Endodermal cell (in vitro differentiated cells): ENCODE data around the gene TUBGCP6. TPM values are rescaled to one million over a fixed set of nuclear protein-coding genes. Genes with fewer than 3 reads are reported as not detected.
"Not testable (repeated sequence)": the region's sequence is repeated elsewhere in the genome, so short reads cannot be mapped to it uniquely, and the experiment has no call there.

Experiments used
- DNase-seq: peaks from one replicate; pipeline ENCODE4 v3.0.0-alpha.2; 2017
- H3K27ac ChIP-seq: 2 replicates; pipeline ENCODE4 v1.5.1; 2013; ENCODE audit warnings: mild to moderate bottlenecking, low read depth, low read length, moderate library complexity
- H3K27me3 ChIP-seq: 2 replicates; pipeline ENCODE4 v1.6.1; 2013; ENCODE audit warnings: mild to moderate bottlenecking, low read length, moderate library complexity; ENCODE audit not compliant: insufficient read depth, control insufficient read depth, poor library complexity, severe bottlenecking
- H3K36me3 ChIP-seq: 2 replicates; pipeline ENCODE4 v1.7.0; 2013; ENCODE audit warnings: mild to moderate bottlenecking, low read length, moderate library complexity; ENCODE audit not compliant: control insufficient read depth, insufficient read depth
- H3K4me1 ChIP-seq: one replicate; pipeline ENCODE4 v1.7.0; 2013; ENCODE audit warnings: low read length; ENCODE audit not compliant: control insufficient read depth, insufficient read depth
- H3K4me3 ChIP-seq: 2 replicates; pipeline ENCODE4 v1.5.1; 2013; ENCODE audit warnings: mild to moderate bottlenecking, low read length, moderate library complexity
- H3K9ac ChIP-seq: 2 replicates; pipeline ENCODE4 v1.6.1; 2013; ENCODE audit warnings: mild to moderate bottlenecking, low read length, moderate library complexity; ENCODE audit not compliant: poor library complexity, severe bottlenecking; ENCODE audit errors: extremely low read depth
- H3K9me3 ChIP-seq: 2 replicates; pipeline ENCODE4 v1.6.1; 2013; ENCODE audit warnings: mild to moderate bottlenecking, low read length, moderate library complexity; ENCODE audit not compliant: control insufficient read depth
- H3K27ac Mint-ChIP-seq: 2 replicates; pipeline ENCODE4 v1.8.0; 2020; ENCODE audit warnings: mixed read lengths
- H3K27me3 Mint-ChIP-seq: 2 replicates; pipeline ENCODE4 v1.8.0; 2021; ENCODE audit warnings: mild to moderate bottlenecking, mixed read lengths; ENCODE audit not compliant: insufficient read depth
- H3K36me3 Mint-ChIP-seq: 2 replicates; pipeline ENCODE4 v1.8.0; 2020; ENCODE audit warnings: low read depth, mixed read lengths
- H3K4me1 Mint-ChIP-seq: 2 replicates; pipeline ENCODE4 v1.8.0; 2020; ENCODE audit warnings: mixed read lengths
- H3K4me3 Mint-ChIP-seq: 2 replicates; pipeline ENCODE4 v1.8.0; 2020; ENCODE audit warnings: mild to moderate bottlenecking, moderate library complexity, mixed read lengths
- H3K9me3 Mint-ChIP-seq: 2 replicates; pipeline ENCODE4 v1.8.0; 2020; ENCODE audit warnings: mild to moderate bottlenecking, mixed read lengths
- CTCF ChIP-seq: fragments of 200-600 bp; sonication (generic); conservative IDR thresholded peaks from 2 replicates; pipeline ENCODE4 v1.5.0; 2021; ENCODE audit warnings: antibody characterized with exemption, mild to moderate bottlenecking
- WGBS, 2 experiments: methylation state at CpG; one replicate each; pipeline versions ENCODE4 v1.1.5 to v1.1.7; 2013; ENCODE audit warnings: missing lambda C conversion rate in 2 of 2, mixed read lengths in 1 of 2; ENCODE audit not compliant: insufficient coverage in 1 of 2, insufficient read length in 1 of 2; 5-methylcytosine and 5-hydroxymethylcytosine counted together
- total RNA-seq, 2 donors: library from RNA; stranded (reverse); fragmentation: NEBNext Ultra II Directional in 1 of 2; extraction: Animal tissue kit (Norgen Biotek cat#: 25700) in 1 of 2; gene quantifications; 2 replicates in 1 of 2; 3 replicates in 1 of 2; pipeline ENCODE4 v1.2.1, GENCODE V29; 2021

TUBGCP6 gene
- total RNA-seq, 2 donors from 2014 or later: 43.7 to 46.0 TPM

- WGBS, 2 experiments: 87 to 94% methylated on average over 15 to 23 of the region's 23 CpGs
- Histone ChIP-seq H3K4me3 (no peak overlapping the region), H3K36me3 (peaks cover 52% of the 10 kb centered on the region), H3K9ac (no peak overlapping the region), H3K27ac (no peak overlapping the region), H3K9me3 (peaks cover 10% of the 10 kb centered on the region), H3K27me3 (no peaks in the 10 kb centered on the region), H3K4me1 (no peaks in the 10 kb centered on the region)
- Mint-ChIP-seq H3K36me3 (peaks cover 48% of the 10 kb centered on the region), H3K27me3 (no peaks in the 10 kb centered on the region), H3K4me1 (no peaks in the 10 kb centered on the region), H3K9me3 (peaks cover 3% of the 10 kb centered on the region), H3K27ac (no peak overlapping the region), H3K4me3 (no peak overlapping the region)
- TF ChIP-seq CTCF: no peak
- DNase-seq: no peak
These were observed 37.3 kb downstream of the TUBGCP6 start for GRCh38 chr22:50207383-50208140.

DNA sequence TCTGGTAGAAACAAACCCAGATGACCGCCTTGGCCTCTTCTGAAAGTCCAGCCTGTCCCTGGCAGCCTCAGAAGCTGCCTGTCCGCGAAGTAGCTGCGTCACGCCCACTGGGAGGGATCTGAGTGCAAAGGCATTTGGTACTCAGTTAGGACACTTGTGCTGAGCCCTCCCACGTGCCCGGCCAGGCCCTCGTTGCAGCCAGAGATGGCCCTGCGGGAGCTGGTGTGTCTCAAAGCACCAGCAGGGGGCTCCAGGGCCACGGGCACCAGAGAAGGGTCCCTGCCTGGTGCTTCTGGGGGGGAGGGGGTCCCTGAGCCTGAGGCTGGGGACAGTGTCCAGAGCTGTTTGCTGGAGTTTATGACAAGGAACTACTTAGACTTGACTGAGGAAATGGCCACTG lies 38.2 kb downstream of the TUBGCP6 start:
- peaks cover 7% of the 10 kb centered on the region for H3K9me3 ChIP-seq
- Mint-ChIP-seq H3K27ac (no peak overlapping the region), H3K4me3 (no peak overlapping the region), H3K9me3 (peaks cover 3% of the 10 kb centered on the region), H3K36me3 (peaks cover 44% of the 10 kb centered on the region), H3K27me3 (peaks cover 3% of the 10 kb centered on the region), H3K4me1 (peaks cover 5% of the 10 kb centered on the region)
- H3K9ac ChIP-seq: no peak overlapping the region
- peak; percentile 85 for TF ChIP-seq CTCF
- no peaks in the 10 kb centered on the region for H3K27me3 ChIP-seq
- H3K27ac ChIP-seq: no peak overlapping the region
- peak; percentile 91 for DNase-seq
- H3K4me3 ChIP-seq: no peak overlapping the region
- peaks cover 44% of the 10 kb centered on the region for H3K36me3 ChIP-seq
- no peaks in the 10 kb centered on the region for H3K4me1 ChIP-seq
- 79 to 83% methylated on average over 5 to 10 of the region's 10 CpGs for WGBS, 2 experiments

GRCh38 chr22:50205781-50206569 lies 38.8 kb downstream of the TUBGCP6 start:
- peaks cover 39% of the 10 kb centered on the region for H3K36me3 Mint-ChIP-seq
- H3K27ac ChIP-seq: no peak overlapping the region

DNA sequence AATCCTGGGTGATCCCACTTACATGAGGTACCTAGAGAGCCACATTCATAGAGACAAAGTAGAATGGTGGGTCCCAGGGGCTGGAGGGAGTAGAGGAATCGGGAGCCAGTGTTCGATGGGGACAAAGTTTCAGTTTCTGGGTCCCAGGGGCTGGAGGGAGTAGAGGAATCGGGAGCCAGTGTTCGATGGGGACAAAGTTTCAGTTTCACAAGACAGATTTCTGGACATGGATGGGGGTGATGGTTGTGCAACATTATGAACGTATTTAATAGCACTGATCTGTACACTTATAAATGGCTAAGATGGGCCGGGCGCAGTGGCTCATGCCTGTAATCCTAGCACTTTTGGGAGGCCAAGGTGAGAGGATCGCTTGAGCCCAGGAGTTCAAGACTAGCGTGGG lies 39.8 kb downstream of the TUBGCP6 start:
- not testable (repeated sequence) for H3K9ac ChIP-seq

More at GRCh38 chr22:50205781-50206569, 38.8 kb downstream of the TUBGCP6 start:
- 95 to 96% methylated on average over 40 to 45 of the region's 45 CpGs for WGBS, 2 experiments
- H3K9me3 ChIP-seq: peaks cover 7% of the 10 kb centered on the region
- H3K9me3 Mint-ChIP-seq: peaks cover 3% of the 10 kb centered on the region
- H3K27me3 ChIP-seq: no peaks in the 10 kb centered on the region
- H3K9ac ChIP-seq: no peak overlapping the region
- peaks cover 5% of the 10 kb centered on the region for H3K4me1 Mint-ChIP-seq
- peaks cover 37% of the 10 kb centered on the region for H3K36me3 ChIP-seq
- no peak for DNase-seq
- H3K4me3 Mint-ChIP-seq: no peak overlapping the region
- no peak for TF ChIP-seq CTCF
- H3K4me1 ChIP-seq: no peaks in the 10 kb centered on the region
- no peak overlapping the region for H3K27ac Mint-ChIP-seq
- no peak overlapping the region for H3K4me3 ChIP-seq
- peaks cover 3% of the 10 kb centered on the region for H3K27me3 Mint-ChIP-seq

More for the DNA sequence above, 39.8 kb downstream of the TUBGCP6 start:
- 94 to 97% methylated on average over 9 of the region's 9 CpGs for WGBS, 2 experiments
- H3K27me3 ChIP-seq, H3K9me3 ChIP-seq, DNase-seq, H3K4me1 Mint-ChIP-seq, H3K4me1 ChIP-seq, H3K9me3 Mint-ChIP-seq, H3K27ac ChIP-seq, H3K4me3 Mint-ChIP-seq, H3K4me3 ChIP-seq, H3K27me3 Mint-ChIP-seq: not testable (repeated sequence)
- H3K36me3 ChIP-seq: peaks cover 28% of the 10 kb centered on the region
- H3K27ac Mint-ChIP-seq: peak overlapping the region; percentile 9
- peaks cover 37% of the 10 kb centered on the region for H3K36me3 Mint-ChIP-seq
